Measurements from ENCODE around the gene TJP1.
"Not testable (repeated sequence)": the region's sequence is repeated elsewhere in the genome, so short reads cannot be mapped to it uniquely, and the experiment has no call there.

TJP1 gene

DNA sequence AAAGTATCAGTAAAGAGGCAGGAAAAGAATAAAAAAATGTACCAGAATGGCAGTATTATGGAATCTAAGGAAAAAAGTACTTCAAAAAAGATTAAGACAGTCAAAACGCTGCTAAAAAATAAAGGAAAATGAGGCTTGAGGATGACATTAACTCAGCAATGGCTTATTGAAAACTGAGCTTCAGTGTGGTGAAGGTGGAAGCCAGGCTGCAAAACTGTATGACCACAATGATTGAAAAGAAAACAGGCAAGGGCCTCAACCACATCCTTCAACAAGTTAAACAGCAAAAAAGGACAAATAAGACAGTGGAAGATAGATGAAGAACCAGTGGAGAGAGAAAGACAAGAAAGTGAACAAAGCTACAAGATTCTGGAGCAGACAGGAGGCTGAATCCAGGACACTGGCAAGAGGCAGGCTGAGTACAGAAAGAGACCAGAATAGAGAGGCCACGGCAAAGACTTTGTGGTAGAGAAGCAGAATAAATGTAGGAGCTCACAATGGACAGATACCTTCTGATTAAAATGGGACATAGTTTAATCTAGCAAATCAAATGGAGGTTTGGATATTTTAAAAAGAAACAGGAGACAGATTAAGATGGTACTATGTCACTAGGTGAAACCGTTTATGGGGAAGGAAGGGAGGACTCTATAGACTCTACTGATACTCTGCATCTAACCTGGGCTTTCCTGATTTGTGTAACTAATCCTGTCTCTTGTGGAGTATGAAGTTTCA is 86.1 kb downstream of the TJP1 start:
- ChIA-PET CTCF (interaction anchor here (1.0 kb wide), 3 partner anchors 11 to 596 kb away, joined by 3 to 4 read pairs (median 3); no protein-coding TSS in a partner anchor), POLR2A (no interaction called here)
- no peak for TF ChIP-seq CTCF (IDR thresholded peaks at IDR 0.05; ENCODE audit: control extremely low read depth, extremely low read depth, low read depth, missing control alignments)
- DNase-seq (ENCODE audit: extremely low spot score), result no peak

GRCh38 chr15:29734917-29735572 is 87.2 kb downstream of the TJP1 start:
- ChIA-PET CTCF (no interaction called here), POLR2A (no interaction called here)

GRCh38 chr15:29731865-29732264 is 90.4 kb downstream of the TJP1 start:
- POLR2A ChIA-PET, result no interaction called here

More at GRCh38 chr15:29734917-29735572, 87.2 kb downstream of the TJP1 start:
- no peak for DNase-seq (ENCODE audit: extremely low spot score)
- no peak for TF ChIP-seq CTCF (IDR thresholded peaks at IDR 0.05; ENCODE audit: control extremely low read depth, extremely low read depth, low read depth, missing control alignments)

DNA sequence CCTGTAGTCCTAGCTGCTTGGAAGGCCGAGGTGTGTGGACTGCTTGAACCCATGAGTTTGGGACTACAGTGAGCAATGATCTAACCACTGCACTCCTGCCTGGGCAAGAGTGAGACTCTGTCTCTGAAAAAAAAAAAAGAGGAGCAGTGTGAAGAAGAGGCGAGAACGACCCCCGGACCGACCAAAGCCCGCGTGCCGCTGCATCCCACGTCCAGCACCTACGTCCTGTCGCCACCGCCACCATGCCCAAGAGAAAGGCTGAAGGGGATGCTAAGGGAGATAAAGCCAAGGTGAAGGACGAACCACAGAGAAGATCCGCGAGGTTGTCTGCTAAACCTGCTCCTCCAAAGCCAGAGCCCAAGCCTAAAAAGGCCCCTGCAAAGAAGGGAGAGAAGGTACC is 91.8 kb downstream of the TJP1 start:
- POLR2A ChIA-PET; DNase-seq (ENCODE audit: extremely low spot score); CTCF ChIA-PET: not testable (repeated sequence)

More at GRCh38 chr15:29731865-29732264, 90.4 kb downstream of the TJP1 start:
- no peak for TF ChIP-seq CTCF (IDR thresholded peaks at IDR 0.05; ENCODE audit: control extremely low read depth, extremely low read depth, low read depth, missing control alignments)
- no peak for DNase-seq (ENCODE audit: extremely low spot score)
- CTCF ChIA-PET, result no interaction called here

DNA sequence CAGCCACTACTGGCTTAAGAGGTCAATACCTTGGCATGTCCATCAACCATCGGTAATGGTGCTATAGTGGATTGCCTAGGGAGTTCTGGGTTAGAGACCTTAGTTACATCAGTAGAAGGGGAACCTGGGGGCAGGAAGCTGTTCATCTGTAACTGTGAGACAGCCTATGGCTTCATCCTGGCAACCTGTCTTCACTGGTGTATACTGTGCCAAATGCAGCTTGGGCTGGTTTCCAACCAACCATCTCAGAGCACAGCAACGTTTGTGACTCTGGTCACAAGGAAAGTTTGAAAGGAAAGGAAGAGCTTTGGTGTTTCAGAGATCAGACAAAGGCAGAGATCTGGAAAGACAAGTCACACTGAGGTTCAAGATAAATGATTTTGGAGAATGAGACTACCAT is 93.8 kb downstream of the TJP1 start:
- POLR2A ChIA-PET, result no interaction called here
- TF ChIP-seq CTCF (IDR thresholded peaks at IDR 0.05; ENCODE audit: control extremely low read depth, extremely low read depth, low read depth, missing control alignments), result no peak
- DNase-seq (ENCODE audit: extremely low spot score), result no peak
- CTCF ChIA-PET, result no interaction called here

DNA sequence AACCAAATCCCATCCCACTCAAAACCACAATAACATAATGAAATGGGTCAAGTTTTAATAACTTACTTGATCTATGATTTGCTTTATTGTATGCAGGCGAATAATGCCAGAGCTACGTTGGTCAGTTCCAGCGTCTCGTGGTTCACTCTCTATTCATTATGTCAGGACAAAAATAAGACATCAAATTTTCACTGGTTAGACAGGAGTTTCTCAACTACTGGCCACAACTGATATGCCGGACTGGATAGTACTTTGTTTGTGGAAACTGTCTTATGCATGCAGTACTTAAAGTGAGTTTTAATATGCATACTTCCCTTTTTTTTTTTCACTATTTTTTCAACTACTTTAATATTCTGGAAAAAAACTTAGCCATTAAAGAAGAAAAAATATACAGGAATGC is 94.4 kb downstream of the TJP1 start:
- TF ChIP-seq CTCF (IDR thresholded peaks at IDR 0.05; ENCODE audit: control extremely low read depth, extremely low read depth, low read depth, missing control alignments), result no peak
- DNase-seq (ENCODE audit: extremely low spot score), result no peak
- ChIA-PET CTCF (no interaction called here), POLR2A (no interaction called here)

- TF ChIP-seq CTCF (IDR thresholded peaks at IDR 0.05; ENCODE audit: control extremely low read depth, extremely low read depth, low read depth, missing control alignments), result no peak
- ChIA-PET CTCF (no interaction called here), POLR2A (no interaction called here)
- no peak for DNase-seq (ENCODE audit: extremely low spot score)
Measured at GRCh38 chr15:29726553-29726952, 95.7 kb downstream of the TJP1 start.
